Endothelial cell of umbilical vein (primary cell): ENCODE data around the gene NT5C1B. TPM values are rescaled to one million over a fixed set of nuclear protein-coding genes. Genes with fewer than 3 reads are reported as not detected.

Experiments
- BruUV-seq: library from RNA; stranded (reverse); fragments of 400-500 nt; replicated peaks from 2 replicates; lab custom pipeline; 2021; lab: Mats Ljungman, UMichigan
- CTCF ChIA-PET: fragments of 300-600, 350-600 bp; sonication (Branson Sonifier 250); formaldehyde crosslinking; loops from one replicate; lab custom pipeline; 2021; ENCODE audit warnings: antibody characterized with exemption, inconsistent platforms; lab: Charles Lee
- POLR2A ChIA-PET: fragments of 300-600, 350-600 bp; sonication (Branson Sonifier 250); formaldehyde crosslinking; loops from one replicate; lab custom pipeline; 2021; ENCODE audit warnings: antibody characterized with exemption, inconsistent platforms; lab: Charles Lee
- DNase-seq: peaks from one replicate; pipeline ENCODE4 v3.0.0-alpha.2; 2011; ENCODE audit warnings: low read depth, low spot score
- FAIRE-seq: peaks from 2 replicates; lab custom pipeline; 2011; peaks lifted over from hg19 to GRCh38; lab: Jason Lieb, UNC
- H2AFZ ChIP-seq: 2 replicates; pipeline ENCODE4 v1.6.0; 2012; ENCODE audit warnings: low read depth, low read length, control low read depth, inconsistent platforms
- H3K27ac ChIP-seq: 2 replicates; pipeline ENCODE4 v1.5.1; 2011; ENCODE audit warnings: low read depth, mild to moderate bottlenecking, control low read depth, low read length, moderate library complexity; ENCODE audit not compliant: insufficient read depth
- H3K27me3 ChIP-seq, 2 experiments: 2 replicates each; pipeline versions ENCODE4 v1.6.0 to v1.6.1; 2011; ENCODE audit warnings: low read length in 2 of 2, mixed read lengths in 1 of 2; ENCODE audit not compliant: control insufficient read depth in 2 of 2, insufficient read depth in 2 of 2
- H3K36me3 ChIP-seq, 2 experiments: 2 replicates in 1 of 2; 3 replicates in 1 of 2; pipeline ENCODE4 v1.5.1; 2011; ENCODE audit warnings: low read length in 2 of 2, mild to moderate bottlenecking in 1 of 2, moderate library complexity in 1 of 2; ENCODE audit not compliant: control insufficient read depth in 2 of 2, insufficient read depth in 2 of 2; ENCODE audit errors: extremely low read depth in 1 of 2
- H3K4me1 ChIP-seq: 3 replicates; pipeline ENCODE4 v1.5.1; 2011; ENCODE audit warnings: mild to moderate bottlenecking, low read length; ENCODE audit not compliant: control insufficient read depth, insufficient read depth; ENCODE audit errors: extremely low read depth
- H3K4me2 ChIP-seq: 2 replicates; pipeline ENCODE4 v1.6.1; 2011; ENCODE audit warnings: low read length, control low read depth, mixed read lengths; ENCODE audit not compliant: insufficient read depth
- H3K4me3 ChIP-seq, 3 experiments: fragments of 200-600 bp in 1 of 3; sonication (generic), shearing (Covaris generic) in 1 of 3; replicated peaks in 1 of 3; 2 replicates each; pipeline ENCODE4 v1.5.1; 2011 to 2016; ENCODE audit warnings: control low read depth in 3 of 3, low read length in 3 of 3, mild to moderate bottlenecking in 2 of 3, inconsistent platforms in 1 of 3, low read depth in 1 of 3, moderate library complexity in 1 of 3; ENCODE audit not compliant: insufficient read depth in 1 of 3
- H3K79me2 ChIP-seq: 2 replicates; pipeline ENCODE4 v1.6.0; 2012; ENCODE audit warnings: low read length, inconsistent platforms; ENCODE audit not compliant: control insufficient read depth, insufficient read depth
- H3K9ac ChIP-seq: replicated peaks from 2 replicates; pipeline ENCODE3; 2011; ENCODE audit warnings: low read length, control low read depth; ENCODE audit not compliant: insufficient read depth; ENCODE audit errors: extremely low read depth
- H3K9me1 ChIP-seq: replicated peaks from 3 replicates; pipeline ENCODE4 v1.6.0; 2011; ENCODE audit warnings: mild to moderate bottlenecking, low read length; ENCODE audit not compliant: control insufficient read depth, insufficient read depth; ENCODE audit errors: extremely low read depth
- H3K9me3 ChIP-seq: replicated peaks from 2 replicates; pipeline ENCODE4 v1.5.1; 2012; ENCODE audit warnings: low read length, inconsistent platforms; ENCODE audit not compliant: control insufficient read depth, insufficient read depth
- H4K20me1 ChIP-seq: replicated peaks from 2 replicates; pipeline ENCODE3; 2011; ENCODE audit warnings: mild to moderate bottlenecking, low read length; ENCODE audit not compliant: control insufficient read depth, insufficient read depth; ENCODE audit errors: extremely low read depth
- CTCF ChIP-seq, 2 donors: IDR thresholded peaks; 1 replicate in 1 of 2; 2 replicates in 1 of 2; pipeline ENCODE4 v1.5.1; 2011; ENCODE audit warnings: low read length in 2 of 2, mild to moderate bottlenecking in 2 of 2, moderate library complexity in 2 of 2, control low read depth in 1 of 2, inconsistent platforms in 1 of 2, low read depth in 1 of 2; ENCODE audit not compliant: insufficient read depth in 1 of 2; ENCODE audit errors: extremely low read depth in 1 of 2
- EZH2 ChIP-seq: IDR thresholded peaks from 2 replicates; pipeline ENCODE4 v1.6.1; 2012; ENCODE audit warnings: borderline replicate concordance, low read depth, mild to moderate bottlenecking, moderate library complexity, low read length, inconsistent platforms; ENCODE audit not compliant: severe bottlenecking
- FOS ChIP-seq: IDR thresholded peaks from 2 replicates; pipeline ENCODE4 v1.6.1; 2011; ENCODE audit warnings: mild to moderate bottlenecking, low read length, moderate library complexity, borderline replicate concordance; ENCODE audit not compliant: insufficient read depth
- GATA2 ChIP-seq: IDR thresholded peaks from 2 replicates; pipeline ENCODE4 v1.7.0; 2011; ENCODE audit warnings: low read depth, mild to moderate bottlenecking, moderate library complexity, mixed read lengths, low read length; ENCODE audit not compliant: insufficient read length, insufficient read depth
- JUN ChIP-seq: IDR thresholded peaks from 2 replicates; pipeline ENCODE4 v1.6.1; 2011; ENCODE audit warnings: borderline replicate concordance, low read depth; ENCODE audit not compliant: insufficient read length, insufficient read depth
- MAX ChIP-seq: IDR thresholded peaks from 2 replicates; pipeline ENCODE4 v1.6.1; 2011; ENCODE audit not compliant: insufficient read depth, insufficient read length
- MYC ChIP-seq: IDR thresholded peaks from one replicate; pipeline ENCODE4 v1.6.1; 2011; ENCODE audit warnings: mild to moderate bottlenecking, low read depth, low read length
- POLR2A ChIP-seq: IDR thresholded peaks from 2 replicates; pipeline ENCODE4 v1.6.1; 2012; ENCODE audit warnings: low read depth, mild to moderate bottlenecking, control low read depth, low read length
- POLR2AphosphoS5 ChIP-seq: IDR thresholded peaks from 2 replicates; pipeline ENCODE4 v1.6.1; 2012; ENCODE audit warnings: low read depth, mild to moderate bottlenecking, control low read depth, low read length, moderate library complexity; ENCODE audit not compliant: insufficient read depth
- dilution Hi-C: fragments of 300-500 bp; cut with MboI; formaldehyde crosslinking; loops from one replicate; pipeline ENCODE4 v1.15.0; 2019; ENCODE audit warnings: low sequenced_read_pairs; ENCODE audit not compliant: extremely low pct_ligation_motif_present
- intact Hi-C: fragments of 100-400 bp; cut with micrococcal nuclease; formaldehyde crosslinking; loops from one replicate; pipeline ENCODE4 v1.10.0; 2022
- polyA plus RNA-seq, 4 experiments: library from polyadenylated mRNA; depleted of rRNA in 3 of 4; stranded (reverse) in 3 of 4; unstranded in 1 of 4; fragments of >200 nt; gene quantifications; 2 replicates each; pipeline versions ENCODE4 v1.2.1 to v1.2.3, GENCODE V29; 2011 to 2012; ENCODE audit warnings: missing spikeins in 1 of 4
- total RNA-seq: library from RNA; stranded (reverse); gene quantifications from 2 replicates; pipeline ENCODE4 v1.2.3, GENCODE V29; 2021

Gene NT5C1B
- total and polyA plus RNA-seq, 2 donors (not counting 3 experiments of a cell fraction or from before 2014, with no cell fraction given), result not detected

GRCh38 chr2:18536100-18536499 lies 53.3 kb downstream of the NT5C1B start:
- H3K4me3 ChIP-seq, result no peak overlapping the region
- ChIA-PET POLR2A (no interaction called here), CTCF (interaction anchor here (1.8 to 3.7 kb wide), 2 partner anchors 15 to 17 kb away, joined by 4 to 21 read pairs; no protein-coding TSS in a partner anchor)
- DNase-seq (peak; percentile 72), FAIRE-seq (peak; percentile 77)
- TF ChIP-seq FOS (peak; percentile 61), GATA2 (peak; percentile 49), JUN (no peak)
- H4K20me1 ChIP-seq, result no peaks in the 10 kb centered on the region
- no peaks in the 10 kb centered on the region for H3K36me3 ChIP-seq
- H3K79me2 ChIP-seq, result no peaks in the 10 kb centered on the region
- peak overlapping the region; percentile 8 for H2AFZ ChIP-seq
- no peak overlapping the region for H3K9ac ChIP-seq
- no peak overlapping the region for H3K27ac ChIP-seq
- H3K4me1 ChIP-seq, result peaks cover 5% of the 10 kb centered on the region
- H3K9me1 ChIP-seq, result no peaks in the 10 kb centered on the region
- dilution Hi-C loops (no loop called here), intact Hi-C loops (no loop called here)
- H3K4me2 ChIP-seq, result no peak overlapping the region
- no peaks in the 10 kb centered on the region for H3K9me3 ChIP-seq
- BruUV-seq, result no TSS peak
- no peaks in the 10 kb centered on the region for H3K27me3 ChIP-seq

- no peak overlapping the region for H2AFZ ChIP-seq
- peaks cover 4% of the 10 kb centered on the region for H3K4me1 ChIP-seq
- H3K4me2 ChIP-seq, result no peak overlapping the region
- H3K9me3 ChIP-seq, result no peaks in the 10 kb centered on the region
- no peaks in the 10 kb centered on the region for H4K20me1 ChIP-seq
- no peak overlapping the region for H3K27ac ChIP-seq
- dilution Hi-C loops, result no loop called here
- ChIA-PET CTCF (interaction anchor here (0.7 to 1.1 kb wide), 3 partner anchors 15 to 29 kb away, joined by 3 to 4 read pairs (median 3); no protein-coding TSS in a partner anchor), POLR2A (no interaction called here)
- H3K27me3 ChIP-seq, result no peaks in the 10 kb centered on the region
- H3K4me3 ChIP-seq, result no peak overlapping the region
- H3K9me1 ChIP-seq, result no peaks in the 10 kb centered on the region
- H3K36me3 ChIP-seq, result no peaks in the 10 kb centered on the region
- intact Hi-C loops, result no loop called here
- BruUV-seq, result no TSS peak
- DNase-seq, result no peak
- H3K9ac ChIP-seq, result no peak overlapping the region
- TF ChIP-seq FOS (no peak), JUN (no peak), CTCF (IDR thresholded peaks at IDR 0.05; ENCODE audit: extremely low read depth in 1 of 2, insufficient read depth in 1 of 2, low read depth in 1 of 2, low read length in 2 of 2) (no peak), MAX (no peak), POLR2A (no peak), GATA2 (no peak), EZH2 (no peak), POLR2AphosphoS5 (no peak), MYC (no peak)
- H3K79me2 ChIP-seq, result no peaks in the 10 kb centered on the region
- FAIRE-seq, result no peak
Measured at GRCh38 chr2:18531194-18531593, 58.2 kb downstream of the NT5C1B start.
